Esophagus squamous epithelium (tissue), 4 donors: ENCODE measurements around the gene NGB.

Experiments used
- POLR2A ChIP-seq, 4 donors: fragments of 450-650 bp; IDR thresholded peaks; one replicate each; pipeline ENCODE4 v1.6.1; 2017; ENCODE audit warnings: antibody characterized with exemption in 4 of 4, mild to moderate bottlenecking in 4 of 4, moderate library complexity in 3 of 4
- TF ChIP-seq, protein P1 (sequence below), 6 experiments: fragments of 450-650 bp in 4 of 6; fragments of 200-600 bp in 2 of 6; sonication (generic) in 2 of 6; IDR thresholded peaks; one replicate each; pipeline ENCODE4 v1.5.1; 2016 to 2019; ENCODE audit warnings: antibody characterized with exemption in 6 of 6, mild to moderate bottlenecking in 4 of 6, moderate library complexity in 4 of 6

- TF ChIP-seq POLR2A (IDR thresholded peaks at IDR 0.05), result no peak
- TF ChIP-seq, protein P1, sequence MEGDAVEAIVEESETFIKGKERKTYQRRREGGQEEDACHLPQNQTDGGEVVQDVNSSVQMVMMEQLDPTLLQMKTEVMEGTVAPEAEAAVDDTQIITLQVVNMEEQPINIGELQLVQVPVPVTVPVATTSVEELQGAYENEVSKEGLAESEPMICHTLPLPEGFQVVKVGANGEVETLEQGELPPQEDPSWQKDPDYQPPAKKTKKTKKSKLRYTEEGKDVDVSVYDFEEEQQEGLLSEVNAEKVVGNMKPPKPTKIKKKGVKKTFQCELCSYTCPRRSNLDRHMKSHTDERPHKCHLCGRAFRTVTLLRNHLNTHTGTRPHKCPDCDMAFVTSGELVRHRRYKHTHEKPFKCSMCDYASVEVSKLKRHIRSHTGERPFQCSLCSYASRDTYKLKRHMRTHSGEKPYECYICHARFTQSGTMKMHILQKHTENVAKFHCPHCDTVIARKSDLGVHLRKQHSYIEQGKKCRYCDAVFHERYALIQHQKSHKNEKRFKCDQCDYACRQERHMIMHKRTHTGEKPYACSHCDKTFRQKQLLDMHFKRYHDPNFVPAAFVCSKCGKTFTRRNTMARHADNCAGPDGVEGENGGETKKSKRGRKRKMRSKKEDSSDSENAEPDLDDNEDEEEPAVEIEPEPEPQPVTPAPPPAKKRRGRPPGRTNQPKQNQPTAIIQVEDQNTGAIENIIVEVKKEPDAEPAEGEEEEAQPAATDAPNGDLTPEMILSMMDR (IDR thresholded peaks at IDR 0.05), result no peak
Observed at GRCh38 chr14:77299771-77300170, 28.8 kb upstream of the NGB start.
